Jurkat, Clone E6-1 (cell line): ENCODE results near the gene HCN1.

Source experiments
- DNase-seq: peaks from one replicate; pipeline ENCODE4 v3.0.0-alpha.2; 2011; ENCODE audit warnings: low read depth, low spot score
- H3K4me3 ChIP-seq: 2 replicates; pipeline ENCODE4 v1.5.1; 2011; ENCODE audit warnings: mild to moderate bottlenecking, low read length, control low read depth, moderate library complexity

Gene HCN1

GRCh38 chr5:45205403-45205961, 490.7 kb downstream of the HCN1 start:
- DNase-seq: no peak
- no peak overlapping the region for H3K4me3 ChIP-seq
